Measurements from ENCODE around the gene OSBPL9.

GRCh38 chr1:51714374-51715019, 97.6 kb downstream of the OSBPL9 start:
- TF ChIP-seq ZNF544 (tag by site-specific recombination; IDR thresholded peaks at IDR 0.05) (no peak), SETDB1 (IDR thresholded peaks at IDR 0.05; ENCODE audit: insufficient read length, low read length) (no peak), ZNF140 (tag by site-specific recombination; IDR thresholded peaks at IDR 0.05) (no peak)

Measured in HEK293 (cell line).